ENCODE measurements around the gene SPECC1L. TPM values are rescaled to one million over a fixed set of nuclear protein-coding genes. Genes with fewer than 3 reads are reported as not detected.
"Not testable (repeated sequence)": the region's sequence is repeated elsewhere in the genome, so short reads cannot be mapped to it uniquely, and the experiment has no call there.

The SPECC1L gene
- total RNA-seq, 4 donors from 2014 or later, result 18.2 to 114 (median 55.3) TPM

- Histone ChIP-seq H3K9me3 (no peaks in the 10 kb centered on the region), H3K4me3 (peak overlapping the region; percentile 31 to 33), H3K36me3 (no peaks in the 10 kb centered on the region), H3K4me1 (peaks cover 0 to 13% of the 10 kb centered on the region in 2 donors), H3K27ac (peak overlapping the region; percentile 85 to 91), H3K27me3 (no peaks in the 10 kb centered on the region)
- intact Hi-C loops (cut with DNase I; ENCODE audit: low total_unique reads), result no loop called here
- TF ChIP-seq POLR2A (IDR thresholded peaks at IDR 0.05) (no peak), CTCF (IDR thresholded peaks at IDR 0.05) (no peak)
- peak; percentile 49 to 65 for DNase-seq
Observed at GRCh38 chr22:24244144-24244787, 26.4 kb upstream of the SPECC1L start.

GRCh38 chr22:24245030-24245431, 25.6 kb upstream of the SPECC1L start, which contains the start of gene GGT5:
TSS of gene GGT5 (minus strand) at chr22:24245082. CDS start at chr22:24244725, 357 bp downstream.
- H3K27ac ChIP-seq, result peak within 1 kb of the TSS; percentile 85 to 91
- H3K4me3 ChIP-seq, result peak within 1 kb of the TSS; percentile 31 to 33
- H3K4me1 ChIP-seq, result peaks cover 0 to 13% of the 10 kb centered on the region in 2 donors
- H3K27me3 ChIP-seq, H3K9me3 ChIP-seq, H3K36me3 ChIP-seq: not testable (repeated sequence)
- intact Hi-C loops (cut with DNase I; ENCODE audit: low total_unique reads), result loop anchor here (5.0 kb wide), 1 partner anchor 58 kb away; no protein-coding TSS in a partner anchor
- peak; percentile 71 to 74 for DNase-seq

GRCh38 chr22:24245584-24246561, 24.8 kb upstream of the SPECC1L start:
- intact Hi-C loops (cut with DNase I; ENCODE audit: low total_unique reads), result loop anchor here (5.0 kb wide), 1 partner anchor 59 kb away; no protein-coding TSS in a partner anchor
- DNase-seq, result peak; percentile 80 to 83
- H3K27me3 ChIP-seq, H3K36me3 ChIP-seq, H3K9me3 ChIP-seq: not testable (repeated sequence)
- peak overlapping the region; percentile 85 to 91 for H3K27ac ChIP-seq
- peaks cover 0 to 13% of the 10 kb centered on the region in 2 donors for H3K4me1 ChIP-seq
- peak overlapping the region in 1 of 2 donors; percentile 6 for H3K4me3 ChIP-seq

GRCh38 chr22:24247011-24247507, 23.6 kb upstream of the SPECC1L start:
- intact Hi-C loops (cut with DNase I; ENCODE audit: low total_unique reads), result loop anchor here (5.0 kb wide), 1 partner anchor 60 kb away; no protein-coding TSS in a partner anchor
- H3K36me3 ChIP-seq, result no peaks in the 10 kb centered on the region
- no peak for TF ChIP-seq POLR2A (IDR thresholded peaks at IDR 0.05)
- no peak for TF ChIP-seq CTCF (IDR thresholded peaks at IDR 0.05)
- no peak for DNase-seq
- H3K4me1 ChIP-seq, result peaks cover 0 to 13% of the 10 kb centered on the region in 2 donors
- peak overlapping the region; percentile 85 to 91 for H3K27ac ChIP-seq
- no peaks in the 10 kb centered on the region for H3K9me3 ChIP-seq
- no peak overlapping the region for H3K4me3 ChIP-seq
- no peaks in the 10 kb centered on the region for H3K27me3 ChIP-seq

GRCh38 chr22:24247564-24248344, 22.9 kb upstream of the SPECC1L start:
- H3K4me3 ChIP-seq, result no peak overlapping the region
- H3K27me3 ChIP-seq, result no peaks in the 10 kb centered on the region
- no peaks in the 10 kb centered on the region for H3K36me3 ChIP-seq
- no peaks in the 10 kb centered on the region for H3K9me3 ChIP-seq
- intact Hi-C loops (cut with DNase I; ENCODE audit: low total_unique reads), result loop anchor here (5.0 kb wide), 1 partner anchor 60 kb away; no protein-coding TSS in a partner anchor
- peaks cover 0 to 13% of the 10 kb centered on the region in 2 donors for H3K4me1 ChIP-seq
- TF ChIP-seq POLR2A (IDR thresholded peaks at IDR 0.05) (no peak), CTCF (IDR thresholded peaks at IDR 0.05) (peak; percentile 82 to 99 (median 92))
- peak overlapping the region; percentile 85 to 91 for H3K27ac ChIP-seq
- peak; percentile 96 to 97 for DNase-seq

GRCh38 chr22:24248611-24249010, 22.0 kb upstream of the SPECC1L start:
- DNase-seq, H3K27me3 ChIP-seq, H3K9me3 ChIP-seq, H3K36me3 ChIP-seq, H3K27ac ChIP-seq, H3K4me3 ChIP-seq: not testable (repeated sequence)
- H3K4me1 ChIP-seq, result peaks cover 0 to 13% of the 10 kb centered on the region in 2 donors
- intact Hi-C loops (cut with DNase I; ENCODE audit: low total_unique reads), result loop anchor here (5.0 kb wide), 1 partner anchor 61 kb away; no protein-coding TSS in a partner anchor

- H3K36me3 ChIP-seq, H3K9me3 ChIP-seq, H3K4me3 ChIP-seq, H3K27me3 ChIP-seq, DNase-seq, H3K27ac ChIP-seq: not testable (repeated sequence)
- peaks cover 0 to 13% of the 10 kb centered on the region in 2 donors for H3K4me1 ChIP-seq
- intact Hi-C loops (cut with DNase I; ENCODE audit: low total_unique reads), result loop anchor here (5.0 kb wide), 1 partner anchor 62 kb away; no protein-coding TSS in a partner anchor
Observed at GRCh38 chr22:24249413-24249812, 21.2 kb upstream of the SPECC1L start.

GRCh38 chr22:24251286-24251685, 19.3 kb upstream of the SPECC1L start:
- intact Hi-C loops (cut with DNase I; ENCODE audit: low total_unique reads), result not testable (repeated sequence)

More at GRCh38 chr22:24251286-24251685, 19.3 kb upstream of the SPECC1L start:
- DNase-seq, H3K4me1 ChIP-seq, H3K27me3 ChIP-seq, H3K27ac ChIP-seq, H3K36me3 ChIP-seq, H3K4me3 ChIP-seq, H3K9me3 ChIP-seq: not testable (repeated sequence)

All from uterus (tissue), 4 donors.